Keratinocyte (primary cell): ENCODE measurements around the gene SNRPD3.
"Not testable (repeated sequence)": the region's sequence is repeated elsewhere in the genome, so short reads cannot be mapped to it uniquely, and the experiment has no call there.

ENCODE experiments used
- CTCF ChIP-seq, 3 experiments: IDR thresholded peaks in 1 of 3; conservative IDR thresholded peaks in 1 of 3; optimal IDR thresholded peaks in 1 of 3; 2 replicates in 2 of 3; 3 replicates in 1 of 3; pipeline versions ENCODE3 to v1.5.1; 2011; ENCODE audit warnings: low read length in 3 of 3, mild to moderate bottlenecking in 3 of 3, moderate library complexity in 2 of 3, control low read depth in 1 of 3, inconsistent platforms in 1 of 3; ENCODE audit not compliant: insufficient read depth in 2 of 3; ENCODE audit errors: extremely low read depth in 1 of 3
- EZH2 ChIP-seq: IDR thresholded peaks from one replicate; pipeline ENCODE4 v1.6.1; 2012; ENCODE audit warnings: inconsistent platforms, mild to moderate bottlenecking, low read length, moderate library complexity

DNA sequence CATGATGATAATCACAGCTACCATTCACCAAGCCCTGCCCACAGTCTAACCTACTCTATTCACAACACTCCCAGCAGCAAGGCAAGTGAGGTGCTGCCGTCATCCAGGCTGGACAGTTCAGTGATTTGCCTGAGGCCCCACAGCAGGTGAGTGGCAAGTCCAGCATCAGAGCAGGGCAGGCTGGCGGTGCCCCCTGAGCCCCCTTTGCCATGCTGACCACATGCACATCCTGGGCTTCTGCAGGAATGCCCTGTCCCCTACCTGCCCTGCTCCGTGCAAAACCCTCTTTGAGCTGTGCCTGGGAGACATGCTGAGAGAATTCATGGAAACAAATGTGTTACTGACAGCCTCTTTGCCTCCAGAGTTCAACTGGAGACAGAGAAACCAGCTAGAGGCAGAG lies 54.1 kb downstream of the SNRPD3 start:
- TF ChIP-seq CTCF (optimal IDR thresholded peaks at IDR 0.05 in 1 of 3, IDR thresholded peaks at IDR 0.05 in 1 of 3, conservative IDR thresholded peaks at IDR 0.05 in 1 of 3; ENCODE audit: extremely low read depth in 1 of 3, insufficient read depth in 2 of 3, low read length in 3 of 3); EZH2: not testable (repeated sequence)
